ENCODE results near the gene ROR2.
"Not testable (repeated sequence)": the region's sequence is repeated elsewhere in the genome, so short reads cannot be mapped to it uniquely, and the experiment has no call there.

Gene ROR2

DNA sequence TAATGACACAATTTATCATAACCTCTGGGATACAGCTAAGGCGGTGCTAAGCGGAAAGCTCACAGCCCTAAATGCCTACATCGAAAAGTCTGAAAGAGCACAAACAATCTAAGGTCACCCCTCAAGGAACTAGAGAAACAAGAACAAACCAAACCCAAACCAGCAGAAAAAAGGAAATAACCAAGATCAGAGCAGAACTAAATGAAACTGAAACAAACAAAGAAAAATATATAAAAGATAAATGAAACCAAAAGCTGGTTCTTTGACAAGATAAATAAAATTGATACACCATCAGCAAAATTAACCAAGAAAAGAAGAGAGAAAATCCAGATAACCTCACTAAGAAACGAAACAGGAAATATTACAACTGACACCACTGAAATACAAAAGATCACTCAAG is 409.5 kb downstream of the ROR2 start:
- H3K36me3 Mint-ChIP-seq (ENCODE audit: insufficient read depth); DNase-seq (ENCODE audit: low spot score in 2 of 2); ATAC-seq (replicated peaks; ENCODE audit: extremely low read depth, poor library complexity, severe bottlenecking); H3K4me1 Mint-ChIP-seq; H3K27ac Mint-ChIP-seq (ENCODE audit: low read depth); H3K4me3 Mint-ChIP-seq; H3K9me3 Mint-ChIP-seq: not testable (repeated sequence)
- peaks cover 12% of the 10 kb centered on the region for H3K27me3 Mint-ChIP-seq

DNA sequence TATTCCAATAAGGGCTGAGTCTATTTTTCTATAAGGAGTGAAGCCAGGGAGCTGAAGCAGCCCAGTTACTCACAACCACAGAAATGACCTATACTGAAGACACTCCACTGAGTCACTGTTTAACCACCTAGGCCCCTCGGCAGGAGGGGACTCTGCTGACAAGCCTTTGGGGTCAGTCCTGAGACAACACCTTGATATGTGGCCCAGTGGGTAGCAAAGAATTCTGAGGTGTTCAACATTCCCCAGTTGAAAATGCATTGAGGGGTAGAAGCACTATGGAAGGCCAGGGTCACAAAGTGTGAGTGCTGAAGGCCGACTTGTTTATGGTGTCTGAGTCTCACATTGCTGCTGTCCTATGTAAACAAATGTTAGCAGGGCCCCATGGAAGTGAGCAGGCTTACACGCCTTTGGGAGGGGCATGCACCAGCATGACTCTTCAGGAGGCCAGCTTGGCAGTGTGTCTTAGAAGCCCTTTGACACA is 413.8 kb downstream of the ROR2 start:
- Mint-ChIP-seq H3K4me1 (peaks cover 9% of the 10 kb centered on the region), H3K9me3 (no peaks in the 10 kb centered on the region), H3K4me3 (no peak overlapping the region), H3K27ac (ENCODE audit: low read depth) (no peak overlapping the region), H3K36me3 (ENCODE audit: insufficient read depth) (peaks cover 2% of the 10 kb centered on the region), H3K27me3 (peaks cover 26% of the 10 kb centered on the region)
- no peak for ATAC-seq (replicated peaks; ENCODE audit: extremely low read depth, poor library complexity, severe bottlenecking)
- DNase-seq (ENCODE audit: low spot score in 2 of 2) = no peak

DNA sequence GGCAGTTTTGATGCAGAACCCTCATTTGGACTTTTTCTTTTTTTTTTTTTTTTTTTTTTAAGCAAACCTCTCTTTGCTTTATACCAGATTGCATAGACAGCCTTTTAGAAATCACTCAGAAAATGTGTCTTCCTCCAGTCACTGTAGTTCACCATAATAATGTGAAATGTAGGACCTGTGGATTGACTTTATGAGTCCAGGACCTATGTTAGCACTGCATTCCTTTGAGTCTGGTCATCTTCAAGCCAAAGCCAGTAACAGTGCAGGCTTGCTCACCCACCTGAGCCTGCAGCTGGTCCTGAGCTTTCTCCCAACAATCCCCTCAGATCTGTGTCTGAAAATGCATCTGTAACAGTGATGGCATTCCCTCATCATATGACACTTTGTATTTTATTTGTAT is 415.7 kb downstream of the ROR2 start:
- Mint-ChIP-seq H3K27me3 (peaks cover 35% of the 10 kb centered on the region), H3K36me3 (ENCODE audit: insufficient read depth) (peaks cover 2% of the 10 kb centered on the region), H3K9me3 (no peaks in the 10 kb centered on the region), H3K27ac (ENCODE audit: low read depth) (no peak overlapping the region), H3K4me3 (no peak overlapping the region), H3K4me1 (no peaks in the 10 kb centered on the region)
- no peak for DNase-seq (ENCODE audit: low spot score in 2 of 2)
- ATAC-seq (replicated peaks; ENCODE audit: extremely low read depth, poor library complexity, severe bottlenecking) = no peak

DNA sequence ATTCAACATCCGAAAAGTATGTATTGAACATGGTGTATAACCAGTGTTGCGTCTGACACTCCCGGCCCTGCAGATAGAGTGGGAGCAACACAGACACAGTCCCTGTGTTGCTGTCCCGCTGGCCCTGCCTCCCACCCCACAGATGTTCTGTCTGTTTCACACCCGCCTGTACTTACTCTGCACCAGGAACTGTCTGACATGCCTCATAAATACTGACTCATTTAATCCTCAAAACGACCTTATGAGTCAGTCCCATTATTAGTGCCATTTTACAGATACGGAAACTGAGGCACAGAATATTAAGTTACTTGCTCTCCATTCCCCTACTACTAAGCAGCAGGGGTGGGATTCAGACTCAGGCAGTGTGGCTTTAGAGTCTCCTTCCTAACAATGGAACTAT is 416.6 kb downstream of the ROR2 start:
- Mint-ChIP-seq H3K36me3 (ENCODE audit: insufficient read depth) (peaks cover 2% of the 10 kb centered on the region), H3K27ac (ENCODE audit: low read depth) (no peak overlapping the region), H3K4me3 (no peak overlapping the region), H3K27me3 (peaks cover 42% of the 10 kb centered on the region), H3K9me3 (no peaks in the 10 kb centered on the region), H3K4me1 (no peaks in the 10 kb centered on the region)
- no peak for DNase-seq (ENCODE audit: low spot score in 2 of 2)
- ATAC-seq (replicated peaks; ENCODE audit: extremely low read depth, poor library complexity, severe bottlenecking) = no peak

DNA sequence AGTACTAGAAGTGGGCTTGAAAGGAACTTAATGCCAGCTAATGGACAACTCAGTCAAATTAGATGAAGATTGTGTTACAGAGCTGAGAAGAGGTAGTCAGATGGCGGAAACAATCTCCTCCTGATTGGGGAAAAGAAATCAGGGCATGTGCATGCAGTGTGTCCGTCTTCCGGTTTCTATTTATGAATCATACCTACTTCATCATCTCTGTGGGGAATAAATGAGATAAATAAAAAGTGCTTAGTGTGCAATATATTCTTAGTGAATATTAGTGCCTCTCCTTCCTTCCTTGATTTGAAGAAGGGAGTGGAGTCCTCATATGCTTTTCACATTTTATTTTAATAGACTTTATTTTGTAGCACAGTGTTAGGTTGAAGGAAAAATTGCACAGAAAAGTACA is 417.7 kb downstream of the ROR2 start:
- Mint-ChIP-seq H3K4me3 (no peak overlapping the region), H3K9me3 (no peaks in the 10 kb centered on the region), H3K4me1 (no peaks in the 10 kb centered on the region), H3K27me3 (peaks cover 52% of the 10 kb centered on the region), H3K36me3 (ENCODE audit: insufficient read depth) (peaks cover 2% of the 10 kb centered on the region), H3K27ac (ENCODE audit: low read depth) (no peak overlapping the region)
- ATAC-seq (replicated peaks; ENCODE audit: extremely low read depth, poor library complexity, severe bottlenecking) (no peak), DNase-seq (ENCODE audit: low spot score in 2 of 2) (no peak)

DNA sequence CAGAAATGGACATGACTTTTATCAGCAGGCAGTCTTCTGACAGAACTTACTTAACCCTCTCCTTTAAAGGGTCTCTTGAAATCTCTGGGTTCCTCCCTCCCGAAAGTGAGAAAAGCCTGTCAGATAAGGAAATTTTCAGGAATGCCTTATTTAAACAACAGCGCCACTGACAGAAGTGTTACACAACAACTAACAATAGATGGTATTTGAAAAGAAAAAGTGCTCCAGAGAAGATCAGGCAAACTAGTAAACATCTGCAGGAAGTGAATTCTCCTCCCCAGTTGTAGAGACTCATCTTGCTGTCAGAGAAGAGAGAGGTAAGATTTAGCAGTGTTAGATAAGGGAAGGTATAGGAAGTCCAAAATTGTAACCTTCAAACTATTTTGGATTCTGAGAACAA is 419.2 kb downstream of the ROR2 start:
- H3K9me3 Mint-ChIP-seq = no peaks in the 10 kb centered on the region
- H3K27ac Mint-ChIP-seq (ENCODE audit: low read depth) = no peak overlapping the region
- DNase-seq (ENCODE audit: low spot score in 2 of 2) (no peak), ATAC-seq (replicated peaks; ENCODE audit: extremely low read depth, poor library complexity, severe bottlenecking) (no peak)
- peaks cover 66% of the 10 kb centered on the region for H3K27me3 Mint-ChIP-seq
- H3K36me3 Mint-ChIP-seq (ENCODE audit: insufficient read depth) = peaks cover 2% of the 10 kb centered on the region
- no peak overlapping the region for H3K4me3 Mint-ChIP-seq
- H3K4me1 Mint-ChIP-seq = no peaks in the 10 kb centered on the region

DNA sequence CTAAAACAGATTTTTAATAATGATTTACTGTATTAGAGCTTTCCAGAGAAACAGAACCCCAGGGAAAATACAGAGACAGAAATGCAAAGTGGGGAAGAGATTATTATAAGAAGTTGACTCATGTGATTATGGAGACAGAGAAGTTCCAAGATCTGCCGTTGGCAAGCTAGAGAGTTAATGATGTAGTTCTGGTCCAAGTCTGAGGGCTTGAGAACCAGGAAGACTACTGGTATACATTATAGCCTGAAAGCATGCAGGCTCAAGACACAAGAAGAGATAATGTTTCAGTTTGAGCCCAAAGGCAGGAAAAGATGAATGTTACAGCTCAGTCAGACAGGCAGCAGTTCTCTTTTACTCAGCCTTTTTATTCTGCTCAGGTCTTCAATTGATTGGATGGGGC is 427.5 kb downstream of the ROR2 start:
- Mint-ChIP-seq H3K27me3 (peaks cover 83% of the 10 kb centered on the region), H3K4me1 (no peaks in the 10 kb centered on the region)
- no peak for DNase-seq (ENCODE audit: low spot score in 2 of 2)

DNA sequence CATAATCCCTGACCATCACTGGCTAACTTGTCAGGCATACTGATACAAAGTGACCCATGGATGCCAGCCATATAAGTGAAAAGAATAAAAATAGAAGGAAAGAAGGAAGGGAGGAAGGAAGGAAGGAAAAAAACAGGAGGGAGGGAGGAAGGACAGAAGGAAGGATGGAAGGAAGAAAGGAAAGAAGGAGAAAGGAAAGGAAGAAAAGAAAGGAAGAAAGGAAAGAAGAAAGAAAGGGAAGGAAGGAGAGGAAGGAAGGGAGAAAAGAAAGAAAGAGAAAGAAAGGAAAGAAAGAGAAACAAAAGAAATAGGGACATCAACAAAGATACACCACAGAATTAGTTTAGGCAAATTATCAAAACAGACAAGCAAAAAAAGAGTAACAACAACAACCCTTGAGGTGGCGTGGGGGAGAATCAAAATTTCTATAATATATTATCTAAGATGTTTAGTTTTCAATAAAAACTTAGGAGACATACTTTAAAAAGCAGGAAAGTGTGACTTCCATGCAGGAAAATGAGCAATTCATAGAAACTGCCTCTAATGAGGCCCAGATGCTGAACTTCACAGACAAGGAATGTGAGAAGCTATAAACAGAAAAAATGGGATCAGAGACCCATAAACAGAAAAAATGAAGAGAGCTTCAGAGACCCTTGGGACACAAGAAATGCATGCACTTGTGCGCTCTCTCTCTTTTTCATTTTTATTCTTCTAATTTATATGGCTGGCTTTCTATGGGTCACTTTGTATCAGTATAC is 430.3 kb downstream of the ROR2 start:
- H3K4me3 Mint-ChIP-seq = no peak overlapping the region
- no peak for ATAC-seq (replicated peaks; ENCODE audit: extremely low read depth, poor library complexity, severe bottlenecking)
- H3K4me1 Mint-ChIP-seq = no peaks in the 10 kb centered on the region
- peaks cover 80% of the 10 kb centered on the region for H3K27me3 Mint-ChIP-seq
- no peaks in the 10 kb centered on the region for H3K36me3 Mint-ChIP-seq (ENCODE audit: insufficient read depth)
- DNase-seq (ENCODE audit: low spot score in 2 of 2) = no peak
- no peaks in the 10 kb centered on the region for H3K9me3 Mint-ChIP-seq
- H3K27ac Mint-ChIP-seq (ENCODE audit: low read depth) = no peak overlapping the region

More for the DNA sequence above, 427.5 kb downstream of the ROR2 start:
- no peaks in the 10 kb centered on the region for H3K36me3 Mint-ChIP-seq (ENCODE audit: insufficient read depth)
- H3K9me3 Mint-ChIP-seq = no peaks in the 10 kb centered on the region
- H3K27ac Mint-ChIP-seq (ENCODE audit: low read depth) = no peak overlapping the region
- ATAC-seq (replicated peaks; ENCODE audit: extremely low read depth, poor library complexity, severe bottlenecking) = no peak
- H3K4me3 Mint-ChIP-seq = no peak overlapping the region

DNA sequence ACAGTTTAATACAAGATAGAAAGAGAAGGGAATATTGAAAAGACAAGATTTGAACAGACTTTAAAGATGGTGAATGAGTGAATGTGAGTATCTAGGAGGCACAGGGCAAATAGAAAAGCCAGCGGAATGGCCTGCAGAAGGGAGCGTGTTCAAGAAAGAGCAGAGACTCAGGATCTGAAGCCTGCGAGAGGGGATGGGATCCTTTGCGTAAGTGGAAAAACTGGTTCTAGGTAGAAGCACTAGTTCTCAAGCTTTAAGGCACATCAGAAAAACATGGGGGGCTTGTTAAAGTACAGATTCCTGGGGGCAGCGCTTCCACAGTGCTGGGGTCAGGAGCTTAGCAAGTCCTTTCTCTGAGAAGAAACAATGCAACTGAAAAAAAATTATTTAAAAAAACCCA is 431.6 kb downstream of the ROR2 start:
- no peak for ATAC-seq (replicated peaks; ENCODE audit: extremely low read depth, poor library complexity, severe bottlenecking)
- Mint-ChIP-seq H3K27ac (ENCODE audit: low read depth) (no peak overlapping the region), H3K4me1 (no peaks in the 10 kb centered on the region)

DNA sequence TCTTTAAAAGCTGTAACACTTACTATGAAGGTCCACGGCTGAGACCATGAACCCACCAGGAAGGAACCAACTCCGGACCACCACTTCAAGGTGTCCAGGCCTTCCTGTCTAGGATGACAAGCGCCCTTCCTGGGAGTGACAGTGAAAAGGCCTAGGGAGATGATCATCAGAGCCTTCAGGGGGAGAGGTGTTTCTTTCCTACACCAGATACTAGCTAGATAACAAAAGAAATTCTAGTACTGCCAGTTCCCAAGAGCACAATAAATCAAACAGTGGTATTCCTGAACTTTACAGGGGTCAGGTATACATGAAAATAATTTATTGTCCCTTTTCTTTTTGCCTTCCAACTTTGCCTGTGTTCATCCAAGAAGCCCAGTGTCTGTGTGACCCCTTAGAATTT is 432.2 kb downstream of the ROR2 start:
- no peaks in the 10 kb centered on the region for H3K4me1 Mint-ChIP-seq
- H3K9me3 Mint-ChIP-seq = no peaks in the 10 kb centered on the region
- DNase-seq (ENCODE audit: low spot score in 2 of 2) (no peak), ATAC-seq (replicated peaks; ENCODE audit: extremely low read depth, poor library complexity, severe bottlenecking) (no peak)
- no peak overlapping the region for H3K27ac Mint-ChIP-seq (ENCODE audit: low read depth)
- H3K36me3 Mint-ChIP-seq (ENCODE audit: insufficient read depth) = no peaks in the 10 kb centered on the region
- H3K27me3 Mint-ChIP-seq = peaks cover 88% of the 10 kb centered on the region
- H3K4me3 Mint-ChIP-seq = no peak overlapping the region

More for the DNA sequence above, 431.6 kb downstream of the ROR2 start:
- no peak overlapping the region for H3K4me3 Mint-ChIP-seq
- H3K9me3 Mint-ChIP-seq = no peaks in the 10 kb centered on the region
- H3K27me3 Mint-ChIP-seq = peaks cover 82% of the 10 kb centered on the region
- no peaks in the 10 kb centered on the region for H3K36me3 Mint-ChIP-seq (ENCODE audit: insufficient read depth)
- no peak for DNase-seq (ENCODE audit: low spot score in 2 of 2)

DNA sequence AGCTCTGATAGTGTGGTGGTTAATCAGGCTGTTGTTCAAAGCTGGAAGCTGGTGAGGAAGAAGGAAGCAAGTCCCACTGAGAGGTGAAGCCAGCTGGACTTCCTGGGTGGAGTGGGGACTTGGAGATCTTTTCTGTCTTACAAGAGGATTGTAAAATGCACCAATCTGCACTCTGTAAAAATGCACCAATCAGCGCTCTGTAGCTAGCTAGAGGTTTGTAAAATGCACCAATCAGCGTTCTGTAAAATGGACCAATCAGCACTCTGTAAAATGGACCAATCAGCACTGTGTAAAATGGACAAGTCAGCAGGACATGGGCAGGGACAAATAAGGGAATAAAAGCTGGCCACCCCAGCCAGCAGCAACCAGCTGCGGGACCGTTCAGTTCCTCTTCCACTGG is 432.7 kb downstream of the ROR2 start:
- not testable (repeated sequence) for H3K27ac Mint-ChIP-seq (ENCODE audit: low read depth); H3K4me3 Mint-ChIP-seq
- peaks cover 88% of the 10 kb centered on the region for H3K27me3 Mint-ChIP-seq

DNA sequence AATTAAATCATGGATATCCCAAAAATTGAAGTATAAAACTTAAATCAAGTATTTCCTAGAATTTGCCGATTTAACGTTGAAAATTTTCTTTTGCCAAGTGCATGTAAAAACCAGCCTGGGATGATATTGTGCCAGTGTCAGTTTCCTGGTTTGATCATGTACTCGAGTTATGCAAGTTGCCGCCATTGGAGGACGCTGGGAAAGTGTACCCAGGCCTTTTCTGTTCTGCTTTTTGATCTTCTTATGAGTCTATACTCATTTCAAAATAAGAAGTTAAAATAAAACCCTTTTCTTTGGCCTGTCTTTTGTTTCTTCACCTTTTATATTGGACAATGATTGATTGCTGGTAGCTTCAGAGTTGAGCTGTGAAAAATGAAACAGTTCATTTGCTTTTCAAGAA is 433.3 kb downstream of the ROR2 start:
- Mint-ChIP-seq H3K27me3 (peaks cover 88% of the 10 kb centered on the region), H3K4me1 (no peaks in the 10 kb centered on the region), H3K4me3 (no peak overlapping the region), H3K36me3 (ENCODE audit: insufficient read depth) (no peaks in the 10 kb centered on the region), H3K27ac (ENCODE audit: low read depth) (no peak overlapping the region), H3K9me3 (no peaks in the 10 kb centered on the region)
- ATAC-seq (replicated peaks; ENCODE audit: extremely low read depth, poor library complexity, severe bottlenecking) (no peak), DNase-seq (ENCODE audit: low spot score in 2 of 2) (no peak)

More for the DNA sequence above, 432.7 kb downstream of the ROR2 start:
- not testable (repeated sequence) for DNase-seq (ENCODE audit: low spot score in 2 of 2); H3K9me3 Mint-ChIP-seq; H3K4me1 Mint-ChIP-seq; H3K36me3 Mint-ChIP-seq (ENCODE audit: insufficient read depth); ATAC-seq (replicated peaks; ENCODE audit: extremely low read depth, poor library complexity, severe bottlenecking)

DNA sequence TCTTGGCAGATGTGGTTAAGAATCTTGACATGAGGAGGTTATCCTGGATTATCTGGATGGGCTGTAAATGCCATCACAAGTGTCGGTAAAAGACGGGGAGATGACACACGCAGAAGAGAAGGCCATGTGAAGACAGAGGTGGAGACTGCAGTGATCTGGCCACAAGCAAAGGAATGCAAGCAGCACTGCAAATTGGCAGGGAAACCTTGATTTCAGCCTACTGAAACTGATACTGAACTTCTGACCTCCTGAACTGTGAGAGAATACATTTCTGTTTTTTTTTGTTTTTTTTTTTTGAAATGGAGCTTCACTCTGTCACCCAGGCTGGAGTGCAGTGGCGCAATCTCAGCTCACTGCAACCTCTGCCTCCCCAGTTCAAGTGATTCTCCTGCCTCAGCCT is 433.9 kb downstream of the ROR2 start:
- H3K9me3 Mint-ChIP-seq = no peaks in the 10 kb centered on the region
- no peaks in the 10 kb centered on the region for H3K4me1 Mint-ChIP-seq
- ATAC-seq (replicated peaks; ENCODE audit: extremely low read depth, poor library complexity, severe bottlenecking) (no peak), DNase-seq (ENCODE audit: low spot score in 2 of 2) (no peak)
- no peaks in the 10 kb centered on the region for H3K36me3 Mint-ChIP-seq (ENCODE audit: insufficient read depth)
- no peak overlapping the region for H3K4me3 Mint-ChIP-seq
- H3K27me3 Mint-ChIP-seq = peaks cover 89% of the 10 kb centered on the region
- H3K27ac Mint-ChIP-seq (ENCODE audit: low read depth) = no peak overlapping the region

Data from central memory CD8-positive, alpha-beta T cell (primary cell).